HG02870 (cell line): ENCODE results near the gene PPP1R13L.
A peak's percentile ranks its signal among the peaks of the same experiment; 100 is the strongest.
"Not testable (repeated sequence)": the region's sequence is repeated elsewhere in the genome, so short reads cannot be mapped to it uniquely, and the experiment has no call there.

Experiments used
- ATAC-seq: cut with Tn5 transposase; IDR thresholded peaks from one replicate; pipeline ENCODE4 v1.9.1; 2021; ENCODE audit warnings: mild to moderate bottlenecking, moderate library complexity; ENCODE audit not compliant: unreplicated experiment

PPP1R13L gene

DNA sequence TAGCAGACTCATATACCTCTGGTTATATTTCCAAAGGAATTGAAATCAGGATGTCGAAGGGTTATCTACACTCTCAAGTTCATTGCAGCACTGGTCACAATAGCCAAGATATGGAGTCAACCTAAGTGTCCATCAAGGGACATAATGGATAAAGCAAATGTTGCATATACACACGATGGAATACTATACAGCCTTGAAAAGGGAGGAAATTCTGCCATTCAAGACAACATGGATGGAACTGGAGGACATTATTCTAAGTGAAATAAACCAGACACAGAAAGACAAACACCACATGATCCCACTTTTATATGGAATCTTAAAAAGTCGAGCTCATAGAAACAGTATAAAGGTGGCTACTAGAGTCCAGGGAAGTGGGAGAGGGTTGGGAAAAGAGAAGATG lies 32.5 kb upstream of the PPP1R13L start:
- ATAC-seq: no peak

DNA sequence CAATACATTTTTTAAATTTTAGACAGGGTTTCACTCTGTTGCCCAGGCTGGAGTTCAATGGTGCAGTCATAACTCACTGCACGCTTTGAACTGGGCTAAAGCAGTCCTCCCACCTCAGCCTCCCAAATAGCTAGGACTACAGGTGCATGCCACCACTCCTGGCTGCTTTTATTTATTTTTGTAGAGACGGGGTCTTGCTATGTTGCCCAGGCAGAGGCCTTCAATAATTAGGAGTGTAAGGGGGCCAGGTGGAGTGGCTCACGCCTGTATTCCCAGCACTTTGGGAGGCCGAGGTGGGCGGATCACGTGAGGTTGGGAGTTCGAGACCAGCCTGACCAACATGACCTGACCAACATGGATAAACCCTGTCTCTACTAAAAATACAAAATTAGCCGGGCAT lies 27.7 kb upstream of the PPP1R13L start:
- not testable (repeated sequence) for ATAC-seq

DNA sequence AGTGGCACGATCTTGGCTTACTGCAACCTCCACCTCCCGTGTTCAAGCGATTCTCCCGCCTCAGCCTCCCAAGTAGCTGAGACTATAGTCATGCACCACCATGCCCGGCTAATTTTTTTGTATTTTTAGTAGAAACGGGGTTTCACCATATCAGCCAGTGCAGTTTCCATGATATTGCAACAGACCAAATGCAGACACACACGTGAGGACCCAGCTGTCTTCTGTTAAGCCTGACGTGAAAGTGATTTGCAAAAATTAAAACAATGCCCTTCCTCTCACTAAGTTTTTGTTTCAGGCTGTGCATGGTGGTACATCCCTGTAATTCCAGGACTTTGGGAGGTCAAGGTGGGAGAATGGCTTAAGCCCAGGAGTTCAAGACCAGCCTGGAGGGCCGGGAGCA lies 26.1 kb upstream of the PPP1R13L start:
- ATAC-seq: not testable (repeated sequence)

DNA sequence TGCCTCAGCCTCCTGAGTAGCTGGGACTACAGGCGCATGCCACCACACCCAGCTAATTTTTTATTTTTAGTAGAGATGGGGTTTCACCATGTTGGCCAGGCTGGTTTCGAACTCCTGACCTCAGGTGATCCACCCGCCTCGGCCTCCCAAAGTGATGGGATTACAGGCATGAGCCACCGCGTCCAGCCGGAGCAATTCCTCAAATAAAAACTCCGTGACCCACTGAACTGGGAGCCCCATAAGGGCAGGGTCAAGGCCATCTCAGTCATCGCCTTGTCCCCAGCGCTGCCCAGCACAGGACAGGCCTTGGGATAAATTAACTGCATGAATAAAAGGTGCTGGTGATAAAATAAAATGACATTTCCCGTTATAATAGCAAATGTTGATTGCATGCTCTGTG lies 25.0 kb upstream of the PPP1R13L start:
- not testable (repeated sequence) for ATAC-seq

DNA sequence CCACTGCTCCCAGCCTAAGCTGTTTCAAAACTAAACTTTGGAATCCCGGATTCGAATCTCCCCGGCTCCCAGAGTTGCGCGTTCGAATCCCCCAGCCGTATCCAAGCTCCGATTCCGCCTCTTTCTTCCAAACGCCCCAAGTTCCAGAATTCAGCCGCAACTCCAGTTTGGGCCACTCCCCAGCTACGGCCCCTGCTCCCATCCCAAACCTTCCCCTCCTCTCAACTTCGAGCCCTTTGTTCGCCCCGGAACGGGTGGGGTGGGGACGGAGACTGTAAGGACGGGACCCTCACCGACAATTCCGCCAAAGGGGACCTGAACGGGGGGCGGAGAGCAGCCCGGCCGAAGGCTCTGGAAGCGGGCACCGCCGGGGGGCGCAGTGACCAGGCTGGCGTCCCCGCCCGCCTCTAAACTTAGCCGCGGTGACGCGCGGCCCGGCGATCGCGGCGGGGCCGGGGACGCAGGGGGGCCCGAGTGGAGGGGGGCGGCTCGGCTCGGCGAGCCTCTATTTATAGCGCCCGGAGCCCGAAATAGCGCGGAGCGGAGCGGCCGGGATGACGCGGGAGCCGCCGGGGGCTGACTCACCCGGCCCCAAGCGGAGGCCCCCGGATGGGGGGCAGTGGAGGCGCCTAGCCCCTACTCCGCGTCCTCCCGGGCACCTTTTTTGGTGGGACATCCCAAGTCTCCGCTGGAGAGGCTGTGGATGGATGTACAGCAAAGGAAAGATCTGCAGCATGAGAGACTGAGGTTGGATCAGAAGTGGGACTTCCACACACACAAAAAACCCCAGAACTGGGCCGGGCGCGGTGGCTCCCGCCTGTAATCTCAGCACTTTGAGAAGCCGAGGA lies 23.7 kb upstream of the PPP1R13L start:
- ATAC-seq: no peak

GRCh38 chr19:45424191-45425058 lies 19.6 kb upstream of the PPP1R13L start:
- no peak for ATAC-seq

GRCh38 chr19:45423589-45424190 lies 18.8 kb upstream of the PPP1R13L start, which contains the start of gene ERCC1:
Gene ERCC1, minus strand, starts transcription at chr19:45423917. Its CDS starts 543 bp downstream, at chr19:45423374.
- peak; percentile 53 for ATAC-seq

- no peak for ATAC-seq
Observed at GRCh38 chr19:45423033-45423588, 18.2 kb upstream of the PPP1R13L start.

GRCh38 chr19:45421947-45422498 lies 17.2 kb upstream of the PPP1R13L start:
- no peak for ATAC-seq

DNA sequence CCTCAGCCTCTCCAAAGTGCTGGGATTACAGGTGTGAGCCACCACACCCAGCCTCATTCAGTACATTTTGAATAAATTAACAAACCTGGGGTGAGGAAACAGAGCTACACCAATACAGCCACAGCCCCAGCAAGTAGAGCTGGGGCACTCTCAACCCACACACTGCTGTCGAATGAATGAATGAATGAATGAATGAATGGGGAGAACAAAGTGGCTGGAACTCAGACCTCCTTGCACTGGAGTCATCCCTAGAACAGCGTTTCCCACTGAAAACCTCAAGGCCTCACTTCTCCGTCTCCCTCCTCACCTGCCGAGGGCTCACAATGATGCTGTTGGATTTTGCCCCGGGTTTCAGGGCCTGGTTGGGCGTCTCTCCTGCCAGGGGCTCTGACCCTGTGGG lies 16.0 kb upstream of the PPP1R13L start:
- no peak for ATAC-seq

DNA sequence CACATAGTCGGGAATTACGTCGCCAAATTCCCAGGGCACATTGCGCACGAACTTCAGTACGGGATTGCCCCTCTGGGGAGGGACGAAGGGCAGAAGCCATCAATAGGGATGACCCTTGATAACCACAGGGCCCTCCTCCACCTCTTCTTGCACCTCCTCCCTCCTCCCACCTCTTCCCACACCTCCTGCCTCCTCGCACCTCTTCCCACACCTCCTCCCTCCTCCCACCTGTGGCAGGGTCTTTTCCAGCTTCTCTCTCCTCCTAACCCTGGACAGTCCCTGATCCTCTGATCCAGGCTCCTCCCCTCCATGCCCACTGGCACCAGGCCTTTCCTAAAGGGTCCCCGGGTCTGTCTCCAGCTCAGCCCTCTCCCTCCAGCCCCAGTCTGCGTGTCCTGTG lies 15.5 kb upstream of the PPP1R13L start:
- ATAC-seq: no peak

- no peak for ATAC-seq
Observed at GRCh38 chr19:45419895-45420294, 15.0 kb upstream of the PPP1R13L start.

DNA sequence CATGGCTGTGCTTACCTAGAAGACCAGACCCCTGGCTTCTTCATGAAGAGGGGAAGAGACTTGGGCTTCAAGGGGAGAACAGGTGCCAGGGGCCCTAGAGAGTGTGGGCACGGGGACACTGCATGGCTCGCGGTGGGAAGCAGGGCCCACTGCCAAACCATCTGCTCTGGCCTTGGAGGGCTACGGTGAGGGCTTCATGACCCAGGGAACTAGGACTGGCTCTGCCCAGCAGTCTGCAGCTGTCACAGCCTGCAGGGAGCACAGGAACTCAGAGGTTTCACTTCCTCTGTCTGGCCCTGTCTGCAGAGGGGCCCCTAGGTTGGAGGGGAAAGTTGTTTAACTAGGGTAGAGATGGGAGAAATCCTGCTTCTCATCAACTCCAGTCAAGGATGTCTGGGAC lies 14.5 kb upstream of the PPP1R13L start:
- peak; percentile 52 for ATAC-seq

- ATAC-seq: no peak
Observed at GRCh38 chr19:45418802-45419201, 13.9 kb upstream of the PPP1R13L start.

GRCh38 chr19:45417151-45417550 lies 12.3 kb upstream of the PPP1R13L start:
- no peak for ATAC-seq

DNA sequence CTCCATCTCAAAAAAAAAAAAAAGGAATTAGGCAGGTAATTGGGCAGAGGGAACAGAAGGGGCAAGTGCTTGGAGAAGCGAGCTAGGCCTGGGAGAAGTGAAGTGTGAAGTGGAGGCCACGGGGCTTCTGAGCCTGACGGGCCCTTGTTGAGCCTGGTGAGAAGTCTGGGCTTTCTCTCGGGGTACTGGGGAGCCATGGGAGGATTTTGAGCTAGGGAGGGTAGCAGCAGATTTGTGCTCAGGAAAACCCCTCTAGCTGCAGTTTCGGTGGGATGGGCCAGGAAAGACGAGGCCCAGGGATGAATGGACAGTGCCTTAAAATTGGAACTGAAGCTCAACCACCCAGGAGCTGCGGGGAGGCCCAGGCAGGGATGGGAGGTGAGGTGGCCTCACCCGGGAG lies 9.6 kb upstream of the PPP1R13L start:
- no peak for ATAC-seq

DNA sequence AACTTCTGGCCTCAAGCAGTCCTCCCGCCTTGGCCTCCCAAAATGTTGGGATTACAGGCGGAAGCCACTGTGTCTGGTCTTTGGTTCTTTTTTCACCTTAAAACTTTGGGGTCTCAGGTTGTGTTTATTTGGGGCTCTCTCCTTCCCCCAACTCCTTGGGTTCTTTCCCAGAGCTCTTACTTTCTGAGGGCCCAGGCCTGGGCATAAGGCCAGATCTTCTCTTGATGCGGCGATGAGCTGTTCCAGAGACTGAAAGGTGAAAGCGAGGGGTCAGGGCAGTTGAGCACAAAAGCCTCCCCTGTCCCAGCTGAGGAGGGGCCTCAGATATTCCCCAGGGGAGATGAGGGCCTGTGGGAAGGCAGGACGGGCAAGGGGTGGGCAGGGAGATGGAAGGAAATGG lies 8.6 kb upstream of the PPP1R13L start:
- ATAC-seq: no peak

GRCh38 chr19:45410330-45410729 lies 5.5 kb upstream of the PPP1R13L start:
- not testable (repeated sequence) for ATAC-seq

- ATAC-seq: no peak
Observed at GRCh38 chr19:45409557-45409920, 4.7 kb upstream of the PPP1R13L start.

DNA sequence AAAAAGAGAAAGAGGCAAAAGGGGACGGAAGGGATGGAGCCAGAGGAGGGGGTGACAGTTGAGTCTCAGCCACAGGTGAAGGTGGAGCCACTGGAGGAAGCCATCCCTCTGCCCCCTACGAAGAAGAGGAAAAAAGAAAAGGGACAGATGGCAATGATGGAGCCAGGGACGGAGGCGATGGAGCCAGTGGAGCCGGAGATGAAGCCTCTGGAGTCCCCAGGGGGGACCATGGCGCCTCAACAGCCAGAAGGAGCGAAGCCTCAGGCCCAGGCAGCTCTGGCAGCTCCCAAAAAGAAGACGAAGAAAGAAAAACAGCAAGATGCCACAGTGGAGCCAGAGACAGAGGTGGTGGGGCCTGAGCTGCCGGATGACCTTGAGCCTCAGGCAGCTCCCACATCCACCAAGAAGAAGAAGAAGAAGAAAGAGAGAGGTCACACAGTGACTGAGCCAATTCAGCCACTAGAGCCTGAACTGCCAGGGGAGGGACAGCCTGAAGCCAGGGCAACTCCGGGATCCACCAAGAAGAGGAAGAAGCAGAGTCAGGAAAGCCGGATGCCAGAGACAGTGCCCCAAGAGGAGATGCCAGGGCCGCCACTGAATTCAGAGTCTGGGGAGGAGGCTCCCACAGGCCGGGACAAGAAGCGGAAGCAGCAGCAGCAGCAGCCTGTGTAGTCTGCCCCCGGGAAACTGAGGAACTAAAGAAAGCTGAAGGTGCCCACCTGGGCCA lies 4.1 kb upstream of the PPP1R13L start:
- ATAC-seq: no peak
